HEK293 (cell line): Measurements from ENCODE around the gene ZNF653.

Experiments
- CTCF ChIP-seq: fragments of 450-650 bp; formaldehyde crosslinking; IDR thresholded peaks from 2 replicates; pipeline ENCODE4 v1.5.1; 2016; ENCODE audit warnings: missing biosample characterization, missing genetic modification characterization
- EGR2 ChIP-seq: fragments of 450-650 bp; formaldehyde crosslinking; IDR thresholded peaks from 2 replicates; pipeline ENCODE4 v1.5.1; 2016; ENCODE audit warnings: low read depth, missing biosample characterization, missing genetic modification characterization
- GLIS2 ChIP-seq: fragments of 450-650 bp; formaldehyde crosslinking; IDR thresholded peaks from 2 replicates; pipeline ENCODE4 v1.5.1; 2016; ENCODE audit warnings: missing biosample characterization, missing genetic modification characterization
- HOXA7 ChIP-seq: sonication (generic); formaldehyde crosslinking; IDR thresholded peaks from 2 replicates; pipeline ENCODE4 v1.8.1; 2022; ENCODE audit warnings: missing genetic modification reagents, borderline replicate concordance
- HOXC10 ChIP-seq: sonication (generic); formaldehyde crosslinking; IDR thresholded peaks from 2 replicates; pipeline ENCODE4 v1.8.1; 2023; ENCODE audit warnings: mild to moderate bottlenecking, missing genetic modification reagents
- IKZF3 ChIP-seq: fragments of 450-650 bp; IDR thresholded peaks from 2 replicates; pipeline ENCODE4 v1.5.0; 2018; ENCODE audit warnings: missing biosample characterization, mild to moderate bottlenecking, missing genetic modification characterization, moderate library complexity
- KLF1 ChIP-seq: fragments of 450-650 bp; formaldehyde crosslinking; IDR thresholded peaks from 2 replicates; pipeline ENCODE4 v1.5.1; 2016; ENCODE audit warnings: missing biosample characterization, missing genetic modification characterization
- KLF7 ChIP-seq: fragments of 450-650 bp; formaldehyde crosslinking; IDR thresholded peaks from 2 replicates; pipeline ENCODE4 v1.5.1; 2016; ENCODE audit warnings: missing biosample characterization, missing genetic modification characterization, borderline replicate concordance
- PATZ1 ChIP-seq: fragments of 450-650 bp; formaldehyde crosslinking; IDR thresholded peaks from 2 replicates; pipeline ENCODE4 v1.5.1; 2016; ENCODE audit warnings: missing biosample characterization, missing genetic modification characterization
- PRDM1 ChIP-seq: fragments of 450-650 bp; formaldehyde crosslinking; IDR thresholded peaks from 2 replicates; pipeline ENCODE4; 2016; ENCODE audit warnings: missing biosample characterization, missing genetic modification characterization
- ZFP41 ChIP-seq: fragments of 450-650 bp; formaldehyde crosslinking; IDR thresholded peaks from 2 replicates; pipeline ENCODE4 v1.5.1; 2016; ENCODE audit warnings: missing biosample characterization, missing genetic modification characterization, borderline replicate concordance
- ZFP69B ChIP-seq: fragments of 450-650 bp; formaldehyde crosslinking; IDR thresholded peaks from 2 replicates; pipeline ENCODE4 v1.5.1; 2016; ENCODE audit warnings: missing biosample characterization, missing genetic modification characterization
- ZIC2 ChIP-seq: fragments of 450-650 bp; formaldehyde crosslinking; IDR thresholded peaks from 2 replicates; pipeline ENCODE4 v1.5.1; 2016; ENCODE audit warnings: missing biosample characterization, missing genetic modification characterization
- ZNF114 ChIP-seq: fragments of 450-650 bp; formaldehyde crosslinking; IDR thresholded peaks from 2 replicates; pipeline ENCODE4 v1.5.0; 2017; ENCODE audit warnings: missing biosample characterization, missing genetic modification characterization
- ZNF175 ChIP-seq: fragments of 450-650 bp; formaldehyde crosslinking; IDR thresholded peaks from 2 replicates; pipeline ENCODE4 v1.5.1; 2016; ENCODE audit warnings: missing biosample characterization, missing genetic modification characterization
- ZNF202 ChIP-seq: fragments of 450-650 bp; formaldehyde crosslinking; IDR thresholded peaks from 2 replicates; pipeline ENCODE4 v1.5.1; 2016; ENCODE audit warnings: missing biosample characterization, missing genetic modification characterization, borderline replicate concordance
- ZNF280C ChIP-seq: fragments of 450-650 bp; formaldehyde crosslinking; IDR thresholded peaks from 2 replicates; pipeline ENCODE4 v1.5.1; 2016; ENCODE audit warnings: missing biosample characterization, missing genetic modification characterization
- ZNF302 ChIP-seq: fragments of 450-650 bp; formaldehyde crosslinking; IDR thresholded peaks from 2 replicates; pipeline ENCODE4 v1.5.1; 2016; ENCODE audit warnings: missing biosample characterization, missing genetic modification characterization, low read depth
- ZNF324 ChIP-seq: fragments of 450-650 bp; formaldehyde crosslinking; IDR thresholded peaks from 2 replicates; pipeline ENCODE4 v1.5.1; 2016; ENCODE audit warnings: missing biosample characterization, missing genetic modification characterization
- ZNF350 ChIP-seq: fragments of 450-650 bp; formaldehyde crosslinking; IDR thresholded peaks from 2 replicates; pipeline ENCODE4 v1.5.0; 2017; ENCODE audit warnings: missing biosample characterization, mild to moderate bottlenecking, missing genetic modification characterization
- ZNF398 ChIP-seq: fragments of 450-650 bp; formaldehyde crosslinking; IDR thresholded peaks from 2 replicates; pipeline ENCODE4 v1.5.1; 2017; ENCODE audit warnings: missing biosample characterization, missing genetic modification characterization
- ZNF423 ChIP-seq: fragments of 450-650 bp; formaldehyde crosslinking; IDR thresholded peaks from 2 replicates; pipeline ENCODE4 v1.5.1; 2016; ENCODE audit warnings: missing biosample characterization, missing genetic modification characterization
- ZNF426 ChIP-seq: fragments of 450-650 bp; formaldehyde crosslinking; IDR thresholded peaks from 2 replicates; pipeline ENCODE4 v1.5.1; 2017; ENCODE audit warnings: missing biosample characterization, missing genetic modification characterization, mild to moderate bottlenecking, inconsistent platforms, moderate library complexity
- ZNF501 ChIP-seq: fragments of 450-650 bp; formaldehyde crosslinking; IDR thresholded peaks from 2 replicates; pipeline ENCODE4 v1.5.1; 2016; ENCODE audit warnings: missing biosample characterization, missing genetic modification characterization
- ZNF510 ChIP-seq: fragments of 450-650 bp; formaldehyde crosslinking; IDR thresholded peaks from 2 replicates; pipeline ENCODE4 v1.5.1; 2018; ENCODE audit warnings: mild to moderate bottlenecking, missing genetic modification characterization, missing biosample characterization; ENCODE audit not compliant: insufficient replicate concordance
- ZNF514 ChIP-seq: fragments of 450-650 bp; formaldehyde crosslinking; IDR thresholded peaks from 2 replicates; pipeline ENCODE4 v1.5.1; 2016; ENCODE audit warnings: missing biosample characterization, missing genetic modification characterization
- ZNF549 ChIP-seq: fragments of 450-650 bp; IDR thresholded peaks from 2 replicates; pipeline ENCODE4 v1.5.1; 2018; ENCODE audit warnings: missing biosample characterization, missing genetic modification characterization, mild to moderate bottlenecking, inconsistent platforms, moderate library complexity
- ZNF580 ChIP-seq: fragments of 450-650 bp; formaldehyde crosslinking; IDR thresholded peaks from 2 replicates; pipeline ENCODE4 v1.5.1; 2016; ENCODE audit warnings: missing biosample characterization, missing genetic modification characterization
- ZNF600 ChIP-seq: fragments of 450-650 bp; formaldehyde crosslinking; IDR thresholded peaks from 2 replicates; pipeline ENCODE4 v1.5.1; 2016; ENCODE audit warnings: missing biosample characterization, missing genetic modification characterization
- ZNF677 ChIP-seq: fragments of 450-650 bp; IDR thresholded peaks from 2 replicates; pipeline ENCODE4 v1.5.0; 2018; ENCODE audit warnings: missing biosample characterization, mild to moderate bottlenecking, missing genetic modification characterization, moderate library complexity
- ZNF707 ChIP-seq: fragments of 450-650 bp; formaldehyde crosslinking; IDR thresholded peaks from 2 replicates; pipeline ENCODE4 v1.5.1; 2016; ENCODE audit warnings: missing biosample characterization, missing genetic modification characterization
- ZSCAN4 ChIP-seq: fragments of 450-650 bp; formaldehyde crosslinking; IDR thresholded peaks from 2 replicates; pipeline ENCODE4 v1.5.1; 2017; ENCODE audit warnings: missing biosample characterization, missing genetic modification characterization

ZNF653 gene

GRCh38 chr19:11538232-11539036 lies 32.8 kb upstream of the ZNF653 start, which contains the start of gene CNN1 (continued):
- TF ChIP-seq ZNF398 (peak; percentile 96), ZNF114 (tag by site-specific recombination) (no peak), HOXA7 (CRISPR knock-in tag) (no peak), ZNF514 (no peak), ZIC2 (tag by site-specific recombination) (no peak), ZNF350 (tag by site-specific recombination) (no peak), PATZ1 (tag by site-specific recombination) (peak; percentile 61), ZNF324 (tag by site-specific recombination) (no peak), HOXC10 (no peak), ZNF175 (tag by site-specific recombination) (no peak), ZNF549 (tag by site-specific recombination) (no peak), ZNF202 (tag by site-specific recombination) (no peak), PRDM1 (tag by site-specific recombination) (no peak), ZFP41 (tag by site-specific recombination) (no peak), CTCF (tag by site-specific recombination) (no peak), GLIS2 (0 out of 2 replicates have a peak, but pooled peaks have one; percentile 31), ZNF600 (tag by site-specific recombination) (no peak), ZNF707 (no peak), ZNF280C (no peak), ZNF423 (tag by site-specific recombination) (no peak), ZNF426 (tag by site-specific recombination) (no peak), ZNF510 (tag by site-specific recombination) (no peak), KLF1 (tag by site-specific recombination) (peak; percentile 31; the same call in 1 of the 2 replicates), ZNF302 (tag by site-specific recombination) (no peak), ZSCAN4 (tag by site-specific recombination) (no peak), ZNF580 (tag by site-specific recombination) (no peak), IKZF3 (tag by site-specific recombination) (no peak), EGR2 (tag by site-specific recombination) (peak; percentile 20; the same call in 1 of the 2 replicates), ZFP69B (tag by site-specific recombination) (no peak), ZNF677 (tag by site-specific recombination) (no peak), ZNF501 (tag by site-specific recombination) (no peak), KLF7 (tag by site-specific recombination) (no peak)
